K562 (cell line): Measurements from ENCODE around the gene SVOP. TPM values are rescaled to one million over a fixed set of nuclear protein-coding genes. Genes with fewer than 3 reads are reported as not detected.

Experiments used
- ATAC-seq: fragments of 200-7000 bp; cut with Tn5 transposase; 3 replicates; pipeline ENCODE4 v1.9.1; 2020; ENCODE audit warnings: moderate library complexity
- BruUV-seq: library from RNA; stranded (reverse); fragments of 400-500 nt; replicated peaks from 2 replicates; lab custom pipeline; 2021; lab: Mats Ljungman, UMichigan
- CTCF ChIA-PET: fragments of 300-600 bp; formaldehyde crosslinking; extraction: SDS; loops from one replicate; lab custom pipeline; 2021; ENCODE audit warnings: low intra/inter-chr PET ratio; lab: Yijun Ruan, JAX
- POLR2A ChIA-PET: fragments of 300-600, 350-650 bp; sonication (Branson Sonifier 250); formaldehyde crosslinking; extraction: SDS; loops from one replicate; lab custom pipeline; 2021; ENCODE audit warnings: antibody characterized with exemption, inconsistent platforms; lab: Yijun Ruan, JAX
- DNase-seq, 4 experiments: peaks; one replicate each; pipeline versions ENCODE4 v3.0.0 to v3.0.0-alpha.2; 2011 to 2018; ENCODE audit warnings: low spot score in 3 of 4, mixed read lengths in 3 of 4; ENCODE audit errors: extremely low read depth in 1 of 4
- FAIRE-seq: peaks from 2 replicates; lab custom pipeline; 2011; peaks lifted over from hg19 to GRCh38; lab: Jason Lieb, UNC
- H2AFZ ChIP-seq: 2 replicates; pipeline ENCODE4 v1.6.0; 2011; ENCODE audit warnings: low read depth, low read length, control low read depth, inconsistent platforms
- H3K27ac ChIP-seq: fragments of 200-600 bp; 3 replicates; pipeline ENCODE4 v1.8.0; 2011; ENCODE audit warnings: low read depth, mild to moderate bottlenecking, control low read depth, inconsistent platforms, low read length, moderate library complexity, mixed read lengths; ENCODE audit errors: extremely low read depth
- H3K27me3 ChIP-seq, 2 experiments: fragments of 300-600 bp in 1 of 2; 2 replicates in 1 of 2; 3 replicates in 1 of 2; pipeline versions ENCODE4 v1.6.0 to v1.8.0; 2011; ENCODE audit warnings: inconsistent platforms in 2 of 2, low read length in 2 of 2, mild to moderate bottlenecking in 1 of 2, mixed read lengths in 1 of 2, moderate library complexity in 1 of 2; ENCODE audit not compliant: control insufficient read depth in 2 of 2, insufficient read depth in 2 of 2
- H3K36me3 ChIP-seq: fragments of 300-600 bp; 3 replicates; pipeline ENCODE4 v1.8.0; 2011; ENCODE audit warnings: mild to moderate bottlenecking, low read length, inconsistent platforms; ENCODE audit not compliant: control insufficient read depth, insufficient read depth
- H3K4me1 ChIP-seq, 2 experiments: fragments of 200-600 bp in 1 of 2; replicated peaks in 1 of 2; 2 replicates in 1 of 2; 3 replicates in 1 of 2; pipeline versions ENCODE4 v1.5.1 to v1.8.0; 2011; ENCODE audit warnings: inconsistent platforms in 2 of 2, low read length in 2 of 2, mild to moderate bottlenecking in 1 of 2, mixed read lengths in 1 of 2, moderate library complexity in 1 of 2; ENCODE audit not compliant: control insufficient read depth in 2 of 2, insufficient read depth in 2 of 2
- H3K4me2 ChIP-seq: 2 replicates; pipeline ENCODE4 v1.6.1; 2011; ENCODE audit warnings: low read length, control low read depth, inconsistent platforms, mixed read lengths; ENCODE audit not compliant: insufficient read depth
- H3K4me3 ChIP-seq: fragments of 200-600 bp; sonication (generic), shearing (Covaris generic); 2 replicates; pipeline ENCODE4 v1.5.1; 2016; ENCODE audit warnings: control low read depth, inconsistent platforms
- H3K79me2 ChIP-seq: fragments of 200-600 bp; 3 replicates; pipeline ENCODE4 v1.8.0; 2011; ENCODE audit warnings: low read length, inconsistent platforms; ENCODE audit not compliant: control insufficient read depth, insufficient read depth
- H3K9ac ChIP-seq, 2 experiments: 2 replicates each; pipeline versions ENCODE4 v1.6.0 to v1.6.1; 2011; ENCODE audit warnings: low read depth in 2 of 2, low read length in 2 of 2, control low read depth in 1 of 2, inconsistent platforms in 1 of 2, mild to moderate bottlenecking in 1 of 2, mixed read lengths in 1 of 2; ENCODE audit not compliant: insufficient read depth in 1 of 2
- H3K9me1 ChIP-seq: one replicate; pipeline ENCODE4 v1.6.0; 2011; ENCODE audit warnings: inconsistent platforms, mild to moderate bottlenecking, low read length, moderate library complexity; ENCODE audit not compliant: control insufficient read depth, insufficient read depth
- H3K9me3 ChIP-seq: replicated peaks from 2 replicates; pipeline ENCODE4 v1.5.1; 2011; ENCODE audit warnings: low read depth, low read length, inconsistent platforms; ENCODE audit not compliant: control insufficient read depth, insufficient read depth
- H4K20me1 ChIP-seq: replicated peaks from 2 replicates; pipeline ENCODE4 v1.6.1; 2011; ENCODE audit warnings: low read length, inconsistent platforms, mixed read lengths; ENCODE audit not compliant: control insufficient read depth, insufficient read depth
- KLF6 ChIP-seq: fragments of 250-450 bp; sonication (Bioruptor Pico); IDR thresholded peaks from 2 replicates; pipeline ENCODE4 v1.4.0; 2020; ENCODE audit warnings: mild to moderate bottlenecking, moderate library complexity, borderline replicate concordance
- ZKSCAN1 ChIP-seq: fragments of 150-350 bp; IDR thresholded peaks from 2 replicates; pipeline ENCODE4 v1.6.1; 2016; ENCODE audit warnings: low read depth, low read length
- WGBS: fragments of 100-300 bp; shearing (Covaris generic); methylation state at CpG from one replicate; pipeline ENCODE4 v1.1.6; 2016; ENCODE audit warnings: low coverage, mixed read lengths; ENCODE audit not compliant: insufficient coverage; ENCODE audit errors: missing lambda C conversion rate; 5-methylcytosine and 5-hydroxymethylcytosine counted together
- in situ Hi-C: fragments of 300-500 bp; cut with MboI; formaldehyde crosslinking; loops from 4 replicates; pipeline ENCODE4 v1.15.0; 2018; ENCODE audit warnings: inconsistent platforms, mixed read lengths
- intact Hi-C: fragments of 100-400 bp; cut with micrococcal nuclease; formaldehyde crosslinking; loops from 2 replicates; pipeline ENCODE4 v1.14.2; 2022
- polyA plus RNA-seq, 8 experiments: library from polyadenylated mRNA; depleted of rRNA in 4 of 8; stranded (reverse) in 5 of 8; unstranded in 3 of 8; fragments of >200 nt; fragmentation: Nextera tagmentation in 2 of 8; fragmentation: Illumina TruSeq in 1 of 8; extraction: Ambion mirVana in 2 of 8; extraction: Trizol in 1 of 8; gene quantifications; 2 replicates each; pipeline versions ENCODE4 v1.2.1 to v1.2.3, GENCODE V29; 2011 to 2014; ENCODE audit warnings: inconsistent platforms in 1 of 8, missing spikeins in 1 of 8
- total RNA-seq, 7 experiments: library from RNA; depleted of rRNA in 6 of 7; stranded (reverse); fragments of >200 nt in 6 of 7; fragmentation: Illumina TruSeq in 2 of 7; extraction: Trizol in 2 of 7; gene quantifications; 2 replicates each; pipeline versions ENCODE4 v1.2.1 to v1.2.3, GENCODE V29; 2011 to 2021; ENCODE audit warnings: low replicate concordance in 1 of 7
- TF ChIP-seq, protein P1 (sequence below): sonication (generic); formaldehyde crosslinking; IDR thresholded peaks from 2 replicates; pipeline ENCODE4 v1.4.0; 2020; ENCODE audit warnings: mild to moderate bottlenecking, missing genetic modification reagents

The SVOP gene
- total and polyA plus RNA-seq, 9 of the 15 experiments (the other 6 are each of a cell fraction or from before 2014, with no cell fraction given), result 0.01 to 0.09 (median 0.06) TPM; not detected in 1

DNA sequence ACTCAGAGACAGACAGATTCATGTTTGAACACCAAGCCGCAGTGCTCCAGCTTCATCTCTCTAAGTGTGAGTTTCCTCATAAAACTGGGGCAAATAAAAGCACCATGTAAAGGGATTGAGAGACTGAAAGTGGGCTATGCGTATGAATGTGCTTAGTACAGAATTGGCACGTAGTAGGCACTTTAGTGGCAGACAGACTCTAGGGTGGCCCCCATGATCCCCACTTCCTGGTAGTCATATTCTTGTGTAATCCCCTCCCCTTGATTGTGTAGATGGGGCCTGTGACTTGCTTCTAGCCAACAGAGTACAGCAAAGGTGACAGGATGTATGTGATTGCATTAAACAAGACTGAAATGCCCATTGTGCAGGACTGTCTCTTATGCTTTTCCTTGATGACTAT lies 98.0 kb downstream of the SVOP start:
- Histone ChIP-seq H3K36me3 (no peaks in the 10 kb centered on the region), H3K4me1 (no peaks in the 10 kb centered on the region), H3K9ac (no peak overlapping the region), H3K4me3 (no peak overlapping the region), H2AFZ (no peak overlapping the region), H3K27ac (no peak overlapping the region), H3K79me2 (no peaks in the 10 kb centered on the region), H4K20me1 (no peaks in the 10 kb centered on the region)
- FAIRE-seq, result no peak
- in situ Hi-C loops, result no loop called here
- no peak for ATAC-seq
- TF ChIP-seq ZKSCAN1, result peak; percentile 70; the same call in 1 of the 2 replicates
- TF ChIP-seq KLF6 (CRISPR knock-in tag), result no peak
- TF ChIP-seq, protein P1, sequence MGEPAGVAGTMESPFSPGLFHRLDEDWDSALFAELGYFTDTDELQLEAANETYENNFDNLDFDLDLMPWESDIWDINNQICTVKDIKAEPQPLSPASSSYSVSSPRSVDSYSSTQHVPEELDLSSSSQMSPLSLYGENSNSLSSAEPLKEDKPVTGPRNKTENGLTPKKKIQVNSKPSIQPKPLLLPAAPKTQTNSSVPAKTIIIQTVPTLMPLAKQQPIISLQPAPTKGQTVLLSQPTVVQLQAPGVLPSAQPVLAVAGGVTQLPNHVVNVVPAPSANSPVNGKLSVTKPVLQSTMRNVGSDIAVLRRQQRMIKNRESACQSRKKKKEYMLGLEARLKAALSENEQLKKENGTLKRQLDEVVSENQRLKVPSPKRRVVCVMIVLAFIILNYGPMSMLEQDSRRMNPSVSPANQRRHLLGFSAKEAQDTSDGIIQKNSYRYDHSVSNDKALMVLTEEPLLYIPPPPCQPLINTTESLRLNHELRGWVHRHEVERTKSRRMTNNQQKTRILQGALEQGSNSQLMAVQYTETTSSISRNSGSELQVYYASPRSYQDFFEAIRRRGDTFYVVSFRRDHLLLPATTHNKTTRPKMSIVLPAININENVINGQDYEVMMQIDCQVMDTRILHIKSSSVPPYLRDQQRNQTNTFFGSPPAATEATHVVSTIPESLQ (CRISPR knock-in tag), result no peak
- TF ChIP-seq, all 486 proteins: peak for 1
- ChIA-PET CTCF (no interaction called here), POLR2A (no interaction called here)
- H3K4me2 ChIP-seq, result no peak overlapping the region
- H3K9me3 ChIP-seq, result 0 out of 2 replicates have a peak, but pooled peaks cover 1% of the 10 kb centered on the region
- intact Hi-C loops, result no loop called here
- BruUV-seq, result no TSS peak
- no peaks in the 10 kb centered on the region for H3K9me1 ChIP-seq
- peaks cover 0 to 6% of the 10 kb centered on the region in 2 experiments; a peak in 1 of 5 replicates for H3K27me3 ChIP-seq
- no peak for DNase-seq
- WGBS, result 0% methylated on average over 2 of the region's 3 CpGs
